NCI-H2029 (cell line): ENCODE results near the gene EDNRA.

Experiments used
- DNase-seq: peaks from one replicate; lab custom pipeline; 2025; lab: John Stamatoyannopoulos, UW

The EDNRA gene

GRCh38 chr4:147542229-147542990 lies 61.5 kb downstream of the EDNRA start:
- no peak for DNase-seq

GRCh38 chr4:147543034-147543433 lies 62.1 kb downstream of the EDNRA start:
- DNase-seq = no peak

DNA sequence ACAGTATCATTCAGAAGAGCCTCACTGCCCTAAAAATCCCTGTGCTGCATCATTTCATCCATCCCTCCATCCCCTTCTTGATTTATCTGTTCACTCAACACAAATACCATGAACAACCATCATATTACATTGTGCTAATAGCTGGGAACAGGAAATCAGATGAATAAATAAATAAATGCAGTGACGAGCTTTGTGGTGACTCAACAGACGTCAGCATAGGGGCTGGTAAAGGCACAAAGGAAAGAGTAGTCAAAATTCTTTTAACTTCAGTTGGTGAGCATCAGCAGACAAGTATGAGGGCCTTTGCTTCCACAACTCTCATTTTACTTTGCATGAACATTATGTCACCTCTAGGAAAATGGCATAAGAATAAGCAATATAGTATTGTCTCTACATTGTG lies 65.5 kb downstream of the EDNRA start:
- no peak for DNase-seq

GRCh38 chr4:147547314-147548056 lies 66.6 kb downstream of the EDNRA start:
- no peak for DNase-seq

- DNase-seq = no peak
Observed at GRCh38 chr4:147548256-147548655, 67.4 kb downstream of the EDNRA start.

GRCh38 chr4:147550626-147551246 lies 69.8 kb downstream of the EDNRA start:
- DNase-seq = no peak

DNA sequence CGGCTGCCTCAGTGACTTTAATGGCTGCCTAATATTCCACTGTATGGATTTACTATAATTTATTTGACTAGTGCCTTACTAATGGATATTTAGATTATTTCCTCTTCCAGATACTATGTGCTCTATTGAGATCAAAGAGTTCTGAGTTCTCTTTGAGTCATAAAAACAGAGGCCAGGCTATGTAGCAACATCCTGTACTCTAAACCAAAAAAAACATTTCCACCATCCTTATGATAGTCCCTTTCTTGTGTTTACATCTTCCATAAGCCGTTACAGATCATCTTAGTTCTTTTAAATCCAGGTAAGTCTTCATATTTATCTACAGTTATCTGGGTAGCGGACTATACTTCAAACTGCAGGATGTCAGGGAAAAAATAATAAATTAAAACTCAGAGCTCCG lies 79.7 kb downstream of the EDNRA start:
- DNase-seq = no peak

GRCh38 chr4:147566762-147567161 lies 85.9 kb downstream of the EDNRA start:
- DNase-seq = no peak

- DNase-seq = no peak
Observed at GRCh38 chr4:147567276-147567675, 86.4 kb downstream of the EDNRA start.

- DNase-seq = no peak
Observed at GRCh38 chr4:147570616-147571015, 89.7 kb downstream of the EDNRA start.

DNA sequence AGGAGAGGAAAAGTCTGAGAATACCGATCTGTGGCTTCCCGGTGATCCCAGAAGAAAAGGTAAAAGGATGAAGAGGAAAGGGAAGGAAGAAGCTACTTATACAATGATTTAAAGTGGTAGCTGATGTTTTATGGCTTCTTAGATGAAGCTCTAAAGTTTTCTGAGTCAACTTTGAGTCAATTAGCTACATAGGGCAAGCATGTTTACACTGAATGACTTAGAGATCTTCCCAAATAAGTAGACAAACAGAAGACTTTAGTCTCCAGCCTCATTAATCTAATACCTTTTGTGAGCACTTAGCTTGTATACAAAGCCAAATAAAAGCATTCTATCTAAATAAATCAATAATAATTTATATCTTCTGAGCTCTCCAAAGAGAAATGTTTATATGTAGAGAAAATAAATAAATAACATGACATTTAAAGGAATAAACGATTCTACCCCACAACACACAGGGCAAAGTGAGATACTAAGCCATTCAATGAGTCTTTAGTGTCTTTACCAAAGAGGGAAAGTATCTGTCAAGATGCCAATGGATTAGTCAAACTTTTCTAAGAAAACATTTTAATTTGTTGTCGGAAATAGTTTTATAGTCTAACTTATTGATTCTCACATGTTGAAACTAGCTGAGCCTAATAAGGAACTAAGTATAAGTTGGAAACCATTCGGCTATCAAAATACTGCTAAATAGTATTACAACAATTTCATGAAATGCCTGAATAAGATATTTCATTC lies 90.3 kb downstream of the EDNRA start:
- no peak for DNase-seq

GRCh38 chr4:147576084-147576483 lies 95.2 kb downstream of the EDNRA start:
- DNase-seq = no peak

- no peak for DNase-seq
Observed at GRCh38 chr4:147578051-147578476, 97.2 kb downstream of the EDNRA start.

DNA sequence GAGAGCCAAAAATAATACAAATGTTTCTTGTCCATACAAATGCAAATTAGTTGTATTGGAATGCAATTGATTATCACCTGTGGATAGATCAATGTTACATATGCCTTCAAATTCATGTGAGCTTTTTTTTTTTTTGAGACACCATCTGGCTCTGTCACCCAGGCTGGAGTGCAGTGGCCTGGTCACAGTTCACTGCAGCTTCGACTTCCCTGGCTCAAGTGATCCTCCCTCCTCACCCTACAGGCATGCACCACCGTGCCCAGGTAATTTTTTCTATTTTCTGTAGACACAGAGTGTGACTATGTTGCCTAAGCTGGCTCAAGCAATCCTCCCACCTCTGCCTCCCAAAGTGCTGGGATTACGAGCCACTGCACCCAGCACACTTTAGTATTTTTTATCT lies 97.7 kb downstream of the EDNRA start:
- no peak for DNase-seq

GRCh38 chr4:147580396-147580795 lies 99.5 kb downstream of the EDNRA start:
- no peak for DNase-seq

DNA sequence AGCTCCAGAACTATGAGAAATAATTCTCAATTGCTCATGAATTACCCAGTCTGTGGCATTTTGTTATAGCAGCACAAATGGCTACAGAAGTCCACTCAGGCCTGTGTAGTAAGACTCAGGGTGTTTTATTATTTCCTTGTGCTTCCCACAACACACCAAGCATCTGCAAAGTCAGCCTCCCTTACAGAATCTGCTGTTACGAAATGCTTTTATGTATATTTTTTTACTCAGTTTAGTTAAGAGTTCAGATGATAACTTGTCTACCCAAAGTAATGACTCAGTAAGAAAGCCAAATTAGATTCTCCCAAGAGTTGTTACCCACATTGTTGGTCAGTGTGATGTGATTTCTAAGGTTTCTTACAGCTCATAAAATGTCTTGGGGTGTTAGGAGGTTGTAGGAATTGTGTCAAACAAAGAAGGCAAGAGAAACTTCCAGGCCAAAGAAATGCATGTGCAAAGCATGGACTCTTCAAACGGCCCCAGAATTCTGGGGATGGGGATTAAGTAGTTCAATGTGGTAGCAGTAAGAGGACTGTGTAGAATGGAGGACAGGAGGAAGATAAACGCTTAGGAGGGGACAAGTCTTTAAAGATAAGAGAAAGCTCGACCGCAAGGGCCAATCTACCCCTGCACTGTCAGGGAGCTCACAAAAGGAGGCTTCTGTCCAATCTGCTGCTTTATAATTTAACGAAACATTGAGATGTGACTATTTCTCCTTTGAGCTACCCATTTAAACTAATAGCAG lies 100.9 kb downstream of the EDNRA start:
- no peak for DNase-seq

GRCh38 chr4:147582386-147583060 lies 101.6 kb downstream of the EDNRA start:
- DNase-seq = no peak

GRCh38 chr4:147583876-147584275 lies 103.0 kb downstream of the EDNRA start:
- no peak for DNase-seq

DNA sequence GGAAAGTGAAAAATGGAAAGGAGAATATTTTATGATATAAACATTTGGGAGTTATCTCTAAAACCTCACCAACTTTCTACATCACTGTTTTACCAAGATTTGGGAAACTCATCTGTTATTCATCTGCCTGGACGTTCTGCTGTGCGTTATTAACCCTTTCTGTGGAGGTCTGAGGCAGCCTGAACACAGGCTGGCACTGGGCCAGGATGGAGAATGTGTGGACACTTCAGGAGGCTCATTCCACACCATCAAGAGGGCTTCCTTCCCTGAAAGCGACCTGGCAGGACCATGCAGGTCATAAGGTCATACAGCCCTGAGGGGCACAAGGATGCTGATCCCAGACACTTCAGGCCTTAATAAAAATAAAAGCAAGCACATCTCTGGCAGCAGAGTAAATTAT lies 105.1 kb downstream of the EDNRA start:
- no peak for DNase-seq

GRCh38 chr4:147586637-147587036 lies 105.7 kb downstream of the EDNRA start:
- no peak for DNase-seq

DNA sequence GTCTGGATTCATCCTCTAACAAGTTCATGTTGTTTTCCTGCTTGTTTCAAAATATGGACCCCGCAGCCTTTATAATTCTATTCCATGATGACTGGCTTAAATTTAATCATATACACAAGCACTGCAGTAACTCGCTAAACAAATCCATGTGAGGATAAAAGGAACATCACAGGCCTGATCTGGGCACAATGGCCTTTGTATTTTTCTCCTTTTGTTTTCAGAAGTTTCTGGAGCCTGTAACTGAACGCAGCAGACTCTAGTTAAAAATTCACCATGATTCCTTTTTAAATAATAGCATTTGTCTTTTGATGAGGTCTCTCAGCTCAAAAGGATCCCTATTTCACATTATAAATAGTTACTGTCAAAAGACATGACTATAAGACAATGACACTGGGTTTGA lies 106.1 kb downstream of the EDNRA start:
- DNase-seq = no peak
